ENCODE results near the gene TMEM132C.

TMEM132C gene

GRCh38 chr12:128554546-128555304 is 287.8 kb downstream of the TMEM132C start:
- Mint-ChIP-seq H3K36me3 (ENCODE audit: low read depth) (no peaks in the 10 kb centered on the region), H3K4me3 (peak overlapping the region in 1 of 3 experiments; percentile 24), H3K27me3 (ENCODE audit: low read depth) (peaks cover 10% of the 10 kb centered on the region), H3K4me1 (peaks cover 40% of the 10 kb centered on the region), H3K27ac (peak overlapping the region; percentile 74 to 83 (median 79)), H3K9me3 (peaks cover 14% of the 10 kb centered on the region)
- no peak for TF ChIP-seq CTCF (IDR thresholded peaks at IDR 0.05; ENCODE audit: unreplicated experiment in 3 of 3)

- TF ChIP-seq CTCF (IDR thresholded peaks at IDR 0.05; ENCODE audit: unreplicated experiment in 3 of 3) = no peak
- Mint-ChIP-seq H3K4me1 (peaks cover 32% of the 10 kb centered on the region), H3K4me3 (no peak overlapping the region), H3K36me3 (ENCODE audit: low read depth) (no peaks in the 10 kb centered on the region), H3K27ac (no peak overlapping the region), H3K9me3 (peaks cover 14% of the 10 kb centered on the region), H3K27me3 (ENCODE audit: low read depth) (peaks cover 10% of the 10 kb centered on the region)
These were observed 290.3 kb downstream of the TMEM132C start for GRCh38 chr12:128557231-128557630.

- Mint-ChIP-seq H3K4me3 (no peak overlapping the region), H3K36me3 (ENCODE audit: low read depth) (peaks cover 3% of the 10 kb centered on the region), H3K4me1 (peaks cover 40% of the 10 kb centered on the region), H3K9me3 (no peaks in the 10 kb centered on the region), H3K27me3 (ENCODE audit: low read depth) (peaks cover 5% of the 10 kb centered on the region), H3K27ac (no peak overlapping the region)
- TF ChIP-seq CTCF (IDR thresholded peaks at IDR 0.05; ENCODE audit: unreplicated experiment in 3 of 3) = no peak
These were observed 298.0 kb downstream of the TMEM132C start for GRCh38 chr12:128564956-128565355.

- Mint-ChIP-seq H3K27ac (no peak overlapping the region), H3K36me3 (ENCODE audit: low read depth) (no peaks in the 10 kb centered on the region), H3K9me3 (peaks cover 4% of the 10 kb centered on the region), H3K27me3 (ENCODE audit: low read depth) (peaks cover 5% of the 10 kb centered on the region), H3K4me1 (peaks cover 35% of the 10 kb centered on the region), H3K4me3 (no peak overlapping the region)
- TF ChIP-seq CTCF (IDR thresholded peaks at IDR 0.05; ENCODE audit: unreplicated experiment in 3 of 3) = no peak
These were observed 300.8 kb downstream of the TMEM132C start for GRCh38 chr12:128567730-128568129.

- no peak overlapping the region for H3K4me3 Mint-ChIP-seq
- peaks cover 43% of the 10 kb centered on the region for H3K4me1 Mint-ChIP-seq
- H3K36me3 Mint-ChIP-seq (ENCODE audit: low read depth) = peaks cover 3% of the 10 kb centered on the region
- no peak for TF ChIP-seq CTCF (IDR thresholded peaks at IDR 0.05; ENCODE audit: unreplicated experiment in 3 of 3)
- H3K9me3 Mint-ChIP-seq = peaks cover 4% of the 10 kb centered on the region
- peaks cover 9% of the 10 kb centered on the region for H3K27me3 Mint-ChIP-seq (ENCODE audit: low read depth)
- H3K27ac Mint-ChIP-seq = peak overlapping the region in 1 of 3 experiments; percentile 34
These were observed 303.5 kb downstream of the TMEM132C start for GRCh38 chr12:128570191-128571065.

Measured in nephron (organoid).